Skeletal muscle tissue (tissue), 4 donors: ENCODE measurements around the gene PPP1CC. TPM values are rescaled to one million over a fixed set of nuclear protein-coding genes. Genes with fewer than 3 reads are reported as not detected.

Source experiments
- H3K27ac ChIP-seq: one replicate; pipeline ENCODE4 v1.7.0; 2013; ENCODE audit warnings: mild to moderate bottlenecking, low read depth, low read length, inconsistent platforms
- H3K27me3 ChIP-seq, 3 donors: one replicate each; pipeline ENCODE4 v1.7.0; 2013; ENCODE audit warnings: low read length in 3 of 3; ENCODE audit not compliant: control insufficient read depth in 3 of 3, insufficient read depth in 3 of 3
- H3K36me3 ChIP-seq, 3 donors: one replicate each; pipeline ENCODE4 v1.7.0; 2013; ENCODE audit warnings: low read length in 3 of 3; ENCODE audit not compliant: control insufficient read depth in 3 of 3, insufficient read depth in 3 of 3
- H3K4me1 ChIP-seq, 3 donors: one replicate each; pipeline ENCODE4 v1.7.0; 2013; ENCODE audit warnings: low read length in 3 of 3, mild to moderate bottlenecking in 3 of 3; ENCODE audit not compliant: control insufficient read depth in 3 of 3, insufficient read depth in 3 of 3
- H3K4me3 ChIP-seq, 3 donors: one replicate each; pipeline ENCODE4 v1.7.0; 2013; ENCODE audit warnings: low read length in 3 of 3
- H3K9ac ChIP-seq, 3 donors: one replicate each; pipeline ENCODE4 v1.7.0; 2013; ENCODE audit warnings: low read length in 3 of 3, mild to moderate bottlenecking in 3 of 3, moderate library complexity in 2 of 3, low read depth in 1 of 3
- H3K9me3 ChIP-seq, 3 donors: one replicate each; pipeline ENCODE4 v1.7.0; 2013; ENCODE audit warnings: low read length in 3 of 3; ENCODE audit not compliant: control insufficient read depth in 3 of 3
- total RNA-seq: library from RNA; depleted of rRNA; stranded (reverse); fragments of >200 nt; gene quantifications from one replicate; pipeline ENCODE4 v1.2.3, GENCODE V29; 2014
- donor health status: Osteomylitis.

The PPP1CC gene
- total RNA-seq, 1 donor from 2014 or later, result 103 TPM

GRCh38 chr12:110677982-110678381 is 64.7 kb downstream of the PPP1CC start:
- H3K9me3 ChIP-seq, result peaks cover 0 to 3% (median 0%) of the 10 kb centered on the region in 3 donors
- H3K36me3 ChIP-seq, result peaks cover 0 to 2% (median 0%) of the 10 kb centered on the region in 3 donors
- H3K4me1 ChIP-seq, result peaks cover 5 to 10% (median 7%) of the 10 kb centered on the region in 3 donors
- no peak overlapping the region for H3K4me3 ChIP-seq
- H3K27me3 ChIP-seq, result no peaks in the 10 kb centered on the region
- peak overlapping the region in 1 of 3 donors; percentile 20 for H3K9ac ChIP-seq
- H3K27ac ChIP-seq, result no peak overlapping the region

- peak overlapping the region in 1 of 3 donors; percentile 20 for H3K9ac ChIP-seq
- no peaks in the 10 kb centered on the region for H3K27me3 ChIP-seq
- no peak overlapping the region for H3K4me3 ChIP-seq
- no peak overlapping the region for H3K27ac ChIP-seq
- H3K9me3 ChIP-seq, result peaks cover 0 to 3% (median 0%) of the 10 kb centered on the region in 3 donors
- peaks cover 0 to under 1% (median 0%) of the 10 kb centered on the region in 3 donors for H3K36me3 ChIP-seq
- peaks cover 5 to 10% (median 7%) of the 10 kb centered on the region in 3 donors for H3K4me1 ChIP-seq
These were observed 65.3 kb downstream of the PPP1CC start for GRCh38 chr12:110677206-110677911.

- peaks cover 5 to 10% (median 7%) of the 10 kb centered on the region in 3 donors for H3K4me1 ChIP-seq
- no peaks in the 10 kb centered on the region for H3K27me3 ChIP-seq
- H3K27ac ChIP-seq, result no peak overlapping the region
These were observed 66.5 kb downstream of the PPP1CC start for GRCh38 chr12:110676171-110676570.

GRCh38 chr12:110670161-110670701 is 72.5 kb downstream of the PPP1CC start:
- H3K9me3 ChIP-seq, result peaks cover 0 to 7% (median 3%) of the 10 kb centered on the region in 3 donors
- H3K4me3 ChIP-seq, result no peak overlapping the region
- H3K27ac ChIP-seq, result no peak overlapping the region
- no peak overlapping the region for H3K9ac ChIP-seq
- peaks cover 0 to 3% (median 0%) of the 10 kb centered on the region in 3 donors for H3K36me3 ChIP-seq
- no peaks in the 10 kb centered on the region for H3K4me1 ChIP-seq
- H3K27me3 ChIP-seq, result no peaks in the 10 kb centered on the region

More at GRCh38 chr12:110676171-110676570, 66.5 kb downstream of the PPP1CC start:
- peaks cover 0 to 3% (median 0%) of the 10 kb centered on the region in 3 donors for H3K36me3 ChIP-seq
- H3K9ac ChIP-seq, result no peak overlapping the region
- no peak overlapping the region for H3K4me3 ChIP-seq
- peaks cover 0 to 3% (median 0%) of the 10 kb centered on the region in 3 donors for H3K9me3 ChIP-seq

Other genes with a start within 250 kb of the PPP1CC start
- gene VPS29, start 240.8 kb downstream of the PPP1CC start, total RNA-seq, result 73.1 TPM
- 1.6 TPM for gene RAD9B, start 240.6 kb downstream of the PPP1CC start, total RNA-seq
- 6.3 TPM for gene PPTC7, start 159.6 kb downstream of the PPP1CC start, total RNA-seq
- gene TCTN1, start 128.8 kb downstream of the PPP1CC start, total RNA-seq, result 14.1 TPM
- gene HVCN1, start 53.8 kb downstream of the PPP1CC start, total RNA-seq, result 5.2 TPM
- not detected for gene CCDC63, start 104.1 kb upstream of the PPP1CC start, total RNA-seq
- gene MYL2, start 177.7 kb upstream of the PPP1CC start, total RNA-seq, result 140 TPM